CD4-positive, alpha-beta T cell (primary cell): Measurements from ENCODE around the gene ACE. TPM values are rescaled to one million over a fixed set of nuclear protein-coding genes. Genes with fewer than 3 reads are reported as not detected.

Experiments
- ATAC-seq: fragments of 200-7000 bp; cut with Tn5 transposase; one replicate; pipeline ENCODE4 v1.10.0; 2022; ENCODE audit warnings: mild to moderate bottlenecking; ENCODE audit not compliant: poor library complexity
- CTCF ChIA-PET: fragments of 350-600 bp; sonication (Branson Sonifier 250); formaldehyde crosslinking; loops from one replicate; lab custom pipeline; 2021; ENCODE audit warnings: antibody characterized with exemption, inconsistent platforms; lab: Charles Lee
- POLR2A ChIA-PET: fragments of 350-600 bp; sonication (Branson Sonifier 250); formaldehyde crosslinking; loops from one replicate; lab custom pipeline; 2021; ENCODE audit warnings: antibody characterized with exemption, inconsistent platforms; lab: Charles Lee
- DNase-seq, 14 experiments: peaks; one replicate each; pipeline ENCODE4 v3.0.0-alpha.2; 2013 to 2020; ENCODE audit warnings: mixed read lengths in 2 of 14
- H3K27ac ChIP-seq, 2 donors: one replicate each; pipeline versions ENCODE4 v1.5.1 to v1.7.0; 2013; ENCODE audit warnings: low read length in 2 of 2, low read depth in 1 of 2, mild to moderate bottlenecking in 1 of 2
- H3K27me3 ChIP-seq, 2 experiments: 1 replicate in 1 of 2; 2 replicates in 1 of 2; pipeline versions ENCODE4 v1.6.1 to v1.7.0; 2013; ENCODE audit warnings: low read length in 2 of 2, control low read depth in 1 of 2, mild to moderate bottlenecking in 1 of 2, moderate library complexity in 1 of 2; ENCODE audit not compliant: insufficient read depth in 2 of 2, control insufficient read depth in 1 of 2
- H3K36me3 ChIP-seq: one replicate; pipeline ENCODE4 v1.6.1; 2013; ENCODE audit warnings: low read length, control low read depth; ENCODE audit not compliant: insufficient read depth
- H3K4me1 ChIP-seq: one replicate; pipeline ENCODE4 v1.6.1; 2013; ENCODE audit warnings: low read length, control low read depth; ENCODE audit not compliant: insufficient read depth
- H3K4me3 ChIP-seq: one replicate; pipeline ENCODE4 v1.5.1; 2013; ENCODE audit warnings: mild to moderate bottlenecking, low read length, moderate library complexity
- H3K9me3 ChIP-seq, 2 experiments: 1 replicate in 1 of 2; 2 replicates in 1 of 2; pipeline versions ENCODE4 v1.6.1 to v1.7.0; 2013; ENCODE audit warnings: low read length in 2 of 2, mild to moderate bottlenecking in 2 of 2, control low read depth in 1 of 2, moderate library complexity in 1 of 2; ENCODE audit not compliant: control insufficient read depth in 1 of 2, insufficient read depth in 1 of 2
- H3K27ac Mint-ChIP-seq: one replicate; pipeline ENCODE4 v1.8.0; 2020; ENCODE audit warnings: mixed read lengths
- H3K27me3 Mint-ChIP-seq: one replicate; pipeline ENCODE4 v1.8.0; 2021; ENCODE audit warnings: mixed read lengths
- H3K36me3 Mint-ChIP-seq: one replicate; pipeline ENCODE4 v1.8.0; 2021; ENCODE audit warnings: low read depth, mixed read lengths
- H3K4me1 Mint-ChIP-seq: one replicate; pipeline ENCODE4 v1.8.0; 2021; ENCODE audit warnings: low read depth, mixed read lengths
- H3K4me3 Mint-ChIP-seq: one replicate; pipeline ENCODE4 v1.8.0; 2020; ENCODE audit warnings: mild to moderate bottlenecking, mixed read lengths
- H3K9me3 Mint-ChIP-seq: one replicate; pipeline ENCODE4 v1.8.0; 2020; ENCODE audit warnings: mixed read lengths
- intact Hi-C, 2 experiments: fragments of 100-400 bp; cut with DNase I in 1 of 2; cut with micrococcal nuclease in 1 of 2; formaldehyde crosslinking; loops; one replicate each; pipeline versions ENCODE4 v1.15.1 to v1.9.0; 2023 to 2025; cut with DNase I, micrococcal nuclease
- total RNA-seq, 174 experiments: library from RNA in 2 of 174; stranded (reverse) in 2 of 174; gene quantifications; one replicate each; pipeline ENCODE4 v1.2.3 and lab custom pipeline; 2021 to 2026
- TF ChIP-seq, protein P1 (sequence below): fragments of 200-600 bp; IDR thresholded peaks from one replicate; pipeline ENCODE4 v1.8.0; 2022; ENCODE audit warnings: antibody characterized with exemption, mild to moderate bottlenecking

The ACE gene
- total RNA-seq, 2 experiments from 2014 or later, result 7.4 to 10.2 TPM

DNA sequence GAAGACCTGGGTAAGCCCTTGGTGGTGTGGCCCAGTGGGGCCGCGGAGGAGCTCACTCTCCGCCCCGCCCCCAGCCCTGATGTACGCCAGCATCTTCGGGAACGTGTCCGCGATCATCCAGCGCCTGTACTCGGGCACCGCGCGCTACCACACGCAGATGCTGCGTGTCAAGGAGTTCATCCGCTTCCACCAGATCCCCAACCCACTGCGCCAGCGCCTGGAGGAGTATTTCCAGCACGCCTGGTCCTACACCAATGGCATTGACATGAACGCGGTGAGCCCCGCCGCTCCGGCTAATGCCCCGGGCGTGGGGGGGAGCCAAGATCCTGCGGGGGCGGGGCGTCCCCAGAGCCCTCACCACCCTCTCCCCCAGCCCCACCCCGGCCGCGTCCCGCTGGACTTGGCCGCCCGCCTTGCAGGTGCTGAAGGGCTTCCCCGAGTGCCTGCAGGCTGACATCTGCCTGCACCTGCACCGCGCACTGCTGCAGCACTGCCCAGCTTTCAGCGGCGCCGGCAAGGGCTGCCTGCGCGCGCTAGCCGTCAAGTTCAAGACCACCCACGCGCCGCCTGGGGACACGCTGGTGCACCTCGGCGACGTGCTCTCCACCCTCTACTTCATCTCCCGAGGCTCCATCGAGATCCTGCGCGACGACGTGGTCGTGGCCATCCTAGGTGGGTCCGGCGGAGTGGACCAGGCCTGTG, 61.3 kb downstream of the ACE start:
- H3K4me1 Mint-ChIP-seq, result peaks cover 4% of the 10 kb centered on the region

DNA sequence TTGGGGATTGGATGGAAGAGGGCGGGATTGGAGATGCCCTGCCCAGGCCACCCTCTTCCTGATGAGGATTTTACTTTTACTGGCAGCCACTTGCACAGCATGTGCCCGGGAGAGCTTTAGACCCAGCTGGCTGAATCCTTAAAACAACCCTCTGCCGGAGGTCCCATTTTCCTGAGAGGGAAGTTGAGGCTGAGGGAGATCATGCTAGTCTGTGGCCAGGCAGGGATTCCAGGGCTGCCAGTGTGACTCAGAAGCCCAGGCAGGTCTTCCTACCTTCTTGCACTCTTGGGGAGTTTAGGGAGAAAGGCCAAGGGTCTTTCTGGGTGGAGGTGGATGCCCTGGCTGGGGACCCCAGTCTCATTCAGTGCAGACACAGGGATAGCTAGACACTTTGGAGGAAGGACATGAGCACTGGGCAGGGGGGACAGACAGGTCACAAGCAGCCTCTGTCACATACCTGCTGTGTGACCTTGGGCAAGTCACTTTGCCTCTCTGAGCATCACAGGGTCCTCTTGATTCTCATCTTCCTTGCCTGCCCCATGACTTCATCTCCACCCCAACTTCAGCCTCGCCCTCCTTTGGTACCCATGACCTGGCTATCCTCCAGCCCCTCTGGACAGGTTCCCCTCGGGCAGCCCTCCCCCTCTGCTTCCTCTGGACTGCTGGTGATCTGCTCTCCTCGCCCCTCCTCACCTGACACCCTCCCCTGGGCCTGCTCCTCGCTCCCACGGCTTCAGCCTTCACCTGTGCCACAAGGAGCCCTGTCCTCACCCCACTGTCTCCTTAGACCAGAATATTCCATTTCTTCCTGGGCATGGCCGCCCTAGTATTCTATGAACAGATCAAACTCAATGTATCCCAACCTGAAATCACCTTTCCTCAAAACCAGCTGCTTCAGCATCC, 62.1 kb downstream of the ACE start:
- Mint-ChIP-seq H3K4me3 (no peak overlapping the region), H3K27ac (no peak overlapping the region)

More for the DNA sequence above, 61.3 kb downstream of the ACE start:
- Mint-ChIP-seq H3K36me3 (no peaks in the 10 kb centered on the region), H3K27ac (no peak overlapping the region), H3K4me3 (no peak overlapping the region), H3K9me3 (no peaks in the 10 kb centered on the region), H3K27me3 (peaks cover 32% of the 10 kb centered on the region)
- Histone ChIP-seq H3K27me3 (peaks cover 19 to 22% of the 10 kb centered on the region in 2 experiments), H3K4me1 (peaks cover 9% of the 10 kb centered on the region), H3K9me3 (no peaks in the 10 kb centered on the region), H3K36me3 (no peaks in the 10 kb centered on the region), H3K4me3 (no peak overlapping the region), H3K27ac (no peak overlapping the region)
- TF ChIP-seq, protein P1, sequence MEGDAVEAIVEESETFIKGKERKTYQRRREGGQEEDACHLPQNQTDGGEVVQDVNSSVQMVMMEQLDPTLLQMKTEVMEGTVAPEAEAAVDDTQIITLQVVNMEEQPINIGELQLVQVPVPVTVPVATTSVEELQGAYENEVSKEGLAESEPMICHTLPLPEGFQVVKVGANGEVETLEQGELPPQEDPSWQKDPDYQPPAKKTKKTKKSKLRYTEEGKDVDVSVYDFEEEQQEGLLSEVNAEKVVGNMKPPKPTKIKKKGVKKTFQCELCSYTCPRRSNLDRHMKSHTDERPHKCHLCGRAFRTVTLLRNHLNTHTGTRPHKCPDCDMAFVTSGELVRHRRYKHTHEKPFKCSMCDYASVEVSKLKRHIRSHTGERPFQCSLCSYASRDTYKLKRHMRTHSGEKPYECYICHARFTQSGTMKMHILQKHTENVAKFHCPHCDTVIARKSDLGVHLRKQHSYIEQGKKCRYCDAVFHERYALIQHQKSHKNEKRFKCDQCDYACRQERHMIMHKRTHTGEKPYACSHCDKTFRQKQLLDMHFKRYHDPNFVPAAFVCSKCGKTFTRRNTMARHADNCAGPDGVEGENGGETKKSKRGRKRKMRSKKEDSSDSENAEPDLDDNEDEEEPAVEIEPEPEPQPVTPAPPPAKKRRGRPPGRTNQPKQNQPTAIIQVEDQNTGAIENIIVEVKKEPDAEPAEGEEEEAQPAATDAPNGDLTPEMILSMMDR, result no peak
- intact Hi-C loops, result no loop called here
- POLR2A ChIA-PET, result no interaction called here
- CTCF ChIA-PET, result no interaction called here
- ATAC-seq (no peak), DNase-seq (peak in 1 of 14 experiments; percentile 7)

DNA sequence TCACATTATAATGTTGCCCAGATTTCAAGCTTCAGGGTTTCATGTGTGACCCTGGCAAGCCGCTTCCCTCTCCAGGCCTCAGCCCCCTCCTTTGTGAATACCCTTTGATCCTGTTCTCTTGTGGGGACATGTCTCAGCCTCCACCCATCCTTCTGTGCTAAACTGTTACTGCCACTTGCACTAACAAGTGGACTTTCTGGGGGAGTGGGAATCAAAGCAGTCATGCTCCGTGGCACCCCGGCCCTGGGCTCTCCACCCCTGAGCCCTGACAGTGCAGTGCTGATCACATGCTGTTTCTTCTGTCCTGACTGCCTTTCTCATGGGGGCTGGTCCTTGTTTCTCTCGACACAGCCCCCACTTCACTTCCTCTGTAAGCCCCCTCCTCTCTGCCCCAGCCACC, 63.7 kb downstream of the ACE start:
- H3K4me3 Mint-ChIP-seq, result no peak overlapping the region
- DNase-seq, result no peak
- H3K27me3 ChIP-seq, result peaks cover 19 to 22% of the 10 kb centered on the region in 2 experiments

More for the DNA sequence above, 62.1 kb downstream of the ACE start:
- Histone ChIP-seq H3K27ac (no peak overlapping the region), H3K36me3 (no peaks in the 10 kb centered on the region), H3K9me3 (no peaks in the 10 kb centered on the region), H3K4me1 (peaks cover 9% of the 10 kb centered on the region), H3K4me3 (no peak overlapping the region), H3K27me3 (peaks cover 19 to 22% of the 10 kb centered on the region in 2 experiments)
- TF ChIP-seq, protein P1, result no peak
- ChIA-PET CTCF (no interaction called here), POLR2A (no interaction called here)
- DNase-seq (no peak), ATAC-seq (no peak)
- H3K27me3 Mint-ChIP-seq, result peaks cover 32% of the 10 kb centered on the region
- no peaks in the 10 kb centered on the region for H3K9me3 Mint-ChIP-seq
- no peaks in the 10 kb centered on the region for H3K36me3 Mint-ChIP-seq
- intact Hi-C loops, result no loop called here
- H3K4me1 Mint-ChIP-seq, result peaks cover 4% of the 10 kb centered on the region

More for the DNA sequence above, 63.7 kb downstream of the ACE start:
- no peak overlapping the region for H3K27ac ChIP-seq
- Mint-ChIP-seq H3K9me3 (no peaks in the 10 kb centered on the region), H3K27ac (no peak overlapping the region), H3K36me3 (no peaks in the 10 kb centered on the region), H3K27me3 (peaks cover 32% of the 10 kb centered on the region), H3K4me1 (peaks cover 4% of the 10 kb centered on the region)
- CTCF ChIA-PET, result no interaction called here
- peaks cover 9% of the 10 kb centered on the region for H3K4me1 ChIP-seq
- no peak overlapping the region for H3K4me3 ChIP-seq
- ATAC-seq, result no peak
- H3K36me3 ChIP-seq, result no peaks in the 10 kb centered on the region
- H3K9me3 ChIP-seq, result no peaks in the 10 kb centered on the region
- intact Hi-C loops, result no loop called here
- POLR2A ChIA-PET, result no interaction called here
- TF ChIP-seq, protein P1, result no peak
